Measurements from ENCODE around the gene CACNG6.
"Not testable (repeated sequence)": the region's sequence is repeated elsewhere in the genome, so short reads cannot be mapped to it uniquely, and the experiment has no call there.

CACNG6 gene

GRCh38 chr19:53991224-53992113, at the start of gene CACNG6:
Gene CACNG6 (plus strand): TSS chr19:53991637. CDS start chr19:53992878, 1,241 bp downstream.
- no peak for DNase-seq

GRCh38 chr19:53942001-53942786, 49.2 kb upstream of the CACNG6 start:
- no peak for DNase-seq

- DNase-seq: no peak
Measured at GRCh38 chr19:53944416-53944815, 47.0 kb upstream of the CACNG6 start.

GRCh38 chr19:53944933-53945332, 46.5 kb upstream of the CACNG6 start:
- DNase-seq: no peak

- DNase-seq: no peak
Measured at GRCh38 chr19:53945441-53945840, 46.0 kb upstream of the CACNG6 start.

- no peak for DNase-seq
Measured at GRCh38 chr19:53945998-53946397, 45.4 kb upstream of the CACNG6 start.

- DNase-seq: no peak
Measured at GRCh38 chr19:53947624-53948023, 43.8 kb upstream of the CACNG6 start.

GRCh38 chr19:53948611-53949010, 42.8 kb upstream of the CACNG6 start:
- DNase-seq: not testable (repeated sequence)

- no peak for DNase-seq
Measured at GRCh38 chr19:53951436-53951835, 40.0 kb upstream of the CACNG6 start.

- DNase-seq: no peak
Measured at GRCh38 chr19:53951947-53952346, 39.5 kb upstream of the CACNG6 start.

GRCh38 chr19:53953383-53953782, 38.1 kb upstream of the CACNG6 start:
- no peak for DNase-seq

- DNase-seq: no peak
Measured at GRCh38 chr19:53957448-53958167, 33.8 kb upstream of the CACNG6 start.

GRCh38 chr19:53958168-53958571, 33.3 kb upstream of the CACNG6 start:
- DNase-seq: no peak

GRCh38 chr19:53958823-53959757, 32.3 kb upstream of the CACNG6 start:
- DNase-seq: no peak

GRCh38 chr19:53960187-53960586, 31.2 kb upstream of the CACNG6 start:
- DNase-seq: no peak

GRCh38 chr19:53960886-53961285, 30.6 kb upstream of the CACNG6 start:
- DNase-seq: no peak

GRCh38 chr19:53961523-53962356, 29.7 kb upstream of the CACNG6 start:
- DNase-seq: no peak

GRCh38 chr19:53962887-53963431, 28.5 kb upstream of the CACNG6 start, which contains the start of gene CACNG8:
Gene CACNG8 (plus strand): TSS chr19:53962937.
- no peak for DNase-seq

- DNase-seq: no peak
Measured at GRCh38 chr19:53965091-53965490, 26.3 kb upstream of the CACNG6 start.

- DNase-seq: no peak
Measured at GRCh38 chr19:53966931-53967330, 24.5 kb upstream of the CACNG6 start.

GRCh38 chr19:53969366-53969765, 22.1 kb upstream of the CACNG6 start:
- DNase-seq: no peak
